HFFc6 (cell line): ENCODE results near the gene TMEM170B. TPM values are rescaled to one million over a fixed set of nuclear protein-coding genes. Genes with fewer than 3 reads are reported as not detected.

Source experiments
- DNase-seq: peaks from one replicate; pipeline ENCODE4 v3.0.0-alpha.2; 2018
- H3K27ac Mint-ChIP-seq: 2 replicates; pipeline ENCODE4 v1.8.0; 2020; ENCODE audit warnings: mild to moderate bottlenecking, mixed read lengths
- H3K27me3 Mint-ChIP-seq: 2 replicates; pipeline ENCODE4 v1.8.0; 2021; ENCODE audit warnings: mild to moderate bottlenecking, moderate library complexity, mixed read lengths; ENCODE audit not compliant: insufficient read depth
- H3K36me3 Mint-ChIP-seq: 2 replicates; pipeline ENCODE4 v1.8.0; 2021; ENCODE audit warnings: low read depth, mixed read lengths
- H3K4me1 Mint-ChIP-seq: 2 replicates; pipeline ENCODE4 v1.8.0; 2020; ENCODE audit warnings: low read depth, mixed read lengths
- H3K4me3 Mint-ChIP-seq: 2 replicates; pipeline ENCODE4 v1.8.0; 2020; ENCODE audit warnings: mild to moderate bottlenecking, moderate library complexity, mixed read lengths
- H3K9me3 Mint-ChIP-seq: 2 replicates; pipeline ENCODE4 v1.8.0; 2020; ENCODE audit warnings: mild to moderate bottlenecking, mixed read lengths
- CTCF ChIP-seq: fragments of 200-600 bp; sonication (generic); IDR thresholded peaks from 2 replicates; pipeline ENCODE4 v1.5.0; 2021; ENCODE audit warnings: antibody characterized with exemption, mild to moderate bottlenecking
- long read RNA-seq: library from polyadenylated mRNA; unstranded; transcript quantifications from one replicate; pipeline ENCODE4 v2.0.0, GENCODE V29; 2019
- total RNA-seq, 6 experiments: library from RNA; stranded (reverse); fragmentation: NEBNext Ultra II Directional; extraction: Animal tissue kit (Norgen Biotek cat#: 25700); gene quantifications; 2 replicates in 1 of 6; 3 replicates in 5 of 6; pipeline ENCODE4 v1.2.3, GENCODE V29; 2021

TMEM170B gene
- total RNA-seq: under 1 TPM; 0.14 to 0.21 (median 0.19) TPM
- long read RNA-seq: 0 reads

- Mint-ChIP-seq H3K4me3 (peak within 1 kb of the TSS; percentile 77), H3K9me3 (no peaks in the 10 kb centered on the region), H3K4me1 (peaks cover 6% of the 10 kb centered on the region), H3K27me3 (peaks cover 15% of the 10 kb centered on the region), H3K36me3 (no peaks in the 10 kb centered on the region), H3K27ac (no peak within 1 kb of the TSS)
- peak; percentile 35 for DNase-seq
- TF ChIP-seq CTCF: no peak
These were observed at the start of gene TMEM170B for GRCh38 chr6:11537229-11538051. TSS of gene TMEM170B (plus strand) at chr6:11537749. CDS start at chr6:11538278, 529 bp downstream.

GRCh38 chr6:11490996-11491395 lies 46.6 kb upstream of the TMEM170B start:
- Mint-ChIP-seq H3K4me3 (no peak overlapping the region), H3K36me3 (no peaks in the 10 kb centered on the region), H3K4me1 (no peaks in the 10 kb centered on the region; the same call in 1 of the 2 replicates), H3K27ac (no peak overlapping the region), H3K27me3 (no peaks in the 10 kb centered on the region), H3K9me3 (no peaks in the 10 kb centered on the region)
- TF ChIP-seq CTCF: no peak
- no peak for DNase-seq

DNA sequence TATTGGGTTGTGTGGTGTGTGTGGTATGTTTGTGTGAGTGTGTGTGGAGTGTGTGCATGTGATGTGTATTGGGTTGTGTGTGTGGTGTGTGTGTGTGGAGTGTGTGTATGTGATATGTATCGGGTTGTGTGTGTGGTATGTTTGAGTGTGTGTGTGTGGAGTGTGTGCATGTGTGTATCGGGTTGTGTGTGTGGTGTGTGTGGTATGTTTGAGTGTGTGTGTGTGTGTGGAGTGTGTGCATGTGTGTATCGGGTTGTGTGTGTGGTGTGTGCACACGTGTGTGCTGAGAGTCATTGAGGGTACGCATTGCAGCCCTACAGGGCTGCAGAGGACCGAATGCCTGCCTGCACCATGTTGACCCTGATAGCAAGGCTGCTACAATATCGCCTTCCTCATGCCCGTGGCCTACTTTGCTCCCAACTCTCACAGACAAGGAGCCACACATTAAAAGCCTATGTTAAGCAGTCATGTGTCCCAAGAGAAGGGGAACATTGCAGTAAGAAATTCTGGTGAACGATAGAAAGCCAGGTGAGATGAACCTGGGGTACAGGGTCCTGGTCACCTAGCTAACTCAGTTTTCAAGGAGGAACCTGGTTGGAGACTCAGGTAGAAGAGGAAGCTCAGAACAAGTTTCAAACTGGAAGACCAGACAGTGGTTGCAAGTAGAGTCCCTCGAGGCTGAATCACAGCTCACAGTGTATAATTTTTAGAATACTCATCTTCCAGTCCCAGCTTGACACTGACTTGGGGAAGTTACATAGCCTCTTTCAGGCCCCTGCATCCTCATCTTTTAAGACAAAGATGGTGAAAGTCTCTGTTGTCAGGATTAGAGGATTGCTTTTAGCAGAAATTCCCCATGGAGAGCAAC lies 45.7 kb upstream of the TMEM170B start:
- no peaks in the 10 kb centered on the region for H3K36me3 Mint-ChIP-seq
- DNase-seq: no peak
- H3K27ac Mint-ChIP-seq: no peak overlapping the region
- H3K9me3 Mint-ChIP-seq: no peaks in the 10 kb centered on the region
- H3K4me1 Mint-ChIP-seq: peaks cover 5% of the 10 kb centered on the region
- H3K4me3 Mint-ChIP-seq: no peak overlapping the region
- TF ChIP-seq CTCF: no peak
- H3K27me3 Mint-ChIP-seq: no peaks in the 10 kb centered on the region

DNA sequence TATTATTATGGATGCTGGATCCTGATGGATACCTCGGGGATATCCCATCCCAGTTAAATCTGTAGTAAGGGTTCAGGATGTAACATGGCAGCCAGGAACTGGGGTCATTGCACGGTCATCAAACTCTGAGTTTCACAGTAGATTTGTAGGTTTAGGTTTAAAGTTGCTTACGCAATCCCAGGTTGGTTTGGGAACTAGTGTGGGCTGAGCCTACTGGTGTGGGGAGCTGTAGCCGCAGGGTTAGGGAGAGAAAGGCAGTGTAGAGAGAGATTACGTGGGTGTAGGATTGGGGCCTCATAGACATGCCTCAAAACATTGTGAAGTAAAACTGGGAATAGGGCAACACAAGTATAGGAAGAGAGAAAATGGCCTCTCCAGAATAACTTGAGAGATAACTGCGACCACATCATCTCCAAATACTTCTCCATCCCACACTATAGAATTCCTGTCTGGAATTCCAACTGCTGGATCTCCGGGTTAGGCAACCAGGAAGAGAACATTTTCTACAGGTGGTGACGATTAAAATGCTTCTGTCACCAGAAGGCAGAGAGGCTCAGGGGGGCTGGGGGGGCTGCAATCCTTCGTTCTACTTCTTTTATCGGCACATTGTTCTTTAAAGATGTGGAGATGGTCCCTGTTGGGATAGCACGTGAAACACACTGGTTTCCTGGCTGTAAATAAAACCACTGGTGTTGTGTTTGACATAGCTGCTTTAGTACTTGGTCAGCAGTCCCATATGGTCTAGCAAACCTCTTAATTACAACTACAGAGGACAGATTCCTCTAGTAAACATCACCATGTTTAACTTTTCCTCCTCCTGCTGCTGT lies 44.9 kb upstream of the TMEM170B start:
- no peaks in the 10 kb centered on the region for H3K27me3 Mint-ChIP-seq
- no peaks in the 10 kb centered on the region for H3K9me3 Mint-ChIP-seq
- H3K4me1 Mint-ChIP-seq: peaks cover 8% of the 10 kb centered on the region
- no peaks in the 10 kb centered on the region for H3K36me3 Mint-ChIP-seq
- TF ChIP-seq CTCF: no peak
- no peak overlapping the region for H3K27ac Mint-ChIP-seq
- peak; percentile 14 for DNase-seq
- H3K4me3 Mint-ChIP-seq: no peak overlapping the region

DNA sequence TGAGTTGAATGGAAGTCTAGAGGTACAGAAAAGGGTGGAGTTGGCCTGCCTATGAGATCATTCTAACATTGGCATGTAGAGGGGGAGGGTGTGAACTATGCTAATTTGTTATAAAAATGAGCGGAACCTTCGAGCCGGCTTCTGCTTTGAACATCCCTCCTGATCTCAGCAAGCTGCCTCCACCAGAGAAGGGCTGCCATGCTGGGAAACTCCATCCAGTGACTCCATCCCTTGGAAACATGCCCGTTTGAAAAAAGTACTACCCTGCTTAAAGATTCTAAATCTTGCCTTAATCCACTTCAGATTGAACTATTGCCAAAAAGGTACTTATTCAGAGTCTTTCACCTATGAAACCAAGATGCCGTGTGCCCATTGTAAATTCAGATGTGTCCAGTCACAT lies 43.6 kb upstream of the TMEM170B start:
- Mint-ChIP-seq H3K27ac (no peak overlapping the region), H3K4me1 (peaks cover 10% of the 10 kb centered on the region), H3K9me3 (no peaks in the 10 kb centered on the region), H3K27me3 (no peaks in the 10 kb centered on the region; the same call in 1 of the 2 replicates), H3K4me3 (no peak overlapping the region), H3K36me3 (no peaks in the 10 kb centered on the region)
- DNase-seq: no peak
- TF ChIP-seq CTCF: no peak
